D721Med (cell line): ENCODE data around the gene OBSCN.
"Not testable (repeated sequence)": the region's sequence is repeated elsewhere in the genome, so short reads cannot be mapped to it uniquely, and the experiment has no call there.

Source experiments
- DNase-seq: peaks from one replicate; pipeline ENCODE4 v3.0.0; 2011; ENCODE audit warnings: low spot score; ENCODE audit not compliant: insufficient read length
- FAIRE-seq: peaks from 2 replicates; lab custom pipeline; 2011; peaks lifted over from hg19 to GRCh38; lab: Jason Lieb, UNC
- TF ChIP-seq, protein P1 (sequence below): IDR thresholded peaks from 2 replicates; pipeline ENCODE4 v1.5.1; 2012; ENCODE audit warnings: mild to moderate bottlenecking, control low read depth; ENCODE audit not compliant: insufficient read depth; ENCODE audit errors: missing control alignments

OBSCN gene

DNA sequence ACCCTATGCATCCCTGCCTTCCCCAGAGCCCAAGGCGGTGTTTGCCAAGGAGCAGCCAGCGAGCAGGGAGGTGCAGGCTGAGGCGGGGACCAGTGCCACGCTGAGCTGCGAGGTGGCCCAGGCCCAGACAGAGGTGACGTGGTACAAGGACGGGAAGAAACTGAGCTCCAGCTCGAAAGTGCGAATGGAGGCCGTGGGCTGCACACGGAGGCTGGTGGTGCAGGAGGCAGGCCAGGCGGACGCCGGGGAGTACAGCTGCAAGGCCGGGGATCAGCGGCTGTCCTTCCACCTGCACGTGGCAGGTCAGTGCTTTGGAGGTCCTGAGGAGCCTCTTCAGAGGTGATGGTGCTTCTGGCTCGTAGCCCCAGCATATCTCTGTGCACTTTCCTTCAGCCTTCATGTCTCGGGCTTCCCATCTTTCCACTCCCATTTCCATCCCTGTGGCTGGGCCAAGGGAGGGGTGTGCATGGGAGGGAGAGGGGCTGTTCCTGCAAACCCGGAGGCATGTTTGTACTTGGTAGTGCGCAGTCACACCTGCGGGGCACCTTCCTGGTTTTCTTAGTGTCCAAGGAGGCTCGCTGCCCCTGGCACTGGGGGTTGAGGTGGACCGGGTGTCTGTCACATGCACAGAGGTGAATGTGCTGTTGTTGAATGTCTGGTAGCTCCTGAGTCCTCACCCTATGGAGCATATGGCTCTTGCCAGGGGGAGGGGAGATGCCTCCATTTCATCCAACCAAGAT is 56.4 kb downstream of the OBSCN start:
- FAIRE-seq (no peak), DNase-seq (no peak)
- TF ChIP-seq, protein P1, sequence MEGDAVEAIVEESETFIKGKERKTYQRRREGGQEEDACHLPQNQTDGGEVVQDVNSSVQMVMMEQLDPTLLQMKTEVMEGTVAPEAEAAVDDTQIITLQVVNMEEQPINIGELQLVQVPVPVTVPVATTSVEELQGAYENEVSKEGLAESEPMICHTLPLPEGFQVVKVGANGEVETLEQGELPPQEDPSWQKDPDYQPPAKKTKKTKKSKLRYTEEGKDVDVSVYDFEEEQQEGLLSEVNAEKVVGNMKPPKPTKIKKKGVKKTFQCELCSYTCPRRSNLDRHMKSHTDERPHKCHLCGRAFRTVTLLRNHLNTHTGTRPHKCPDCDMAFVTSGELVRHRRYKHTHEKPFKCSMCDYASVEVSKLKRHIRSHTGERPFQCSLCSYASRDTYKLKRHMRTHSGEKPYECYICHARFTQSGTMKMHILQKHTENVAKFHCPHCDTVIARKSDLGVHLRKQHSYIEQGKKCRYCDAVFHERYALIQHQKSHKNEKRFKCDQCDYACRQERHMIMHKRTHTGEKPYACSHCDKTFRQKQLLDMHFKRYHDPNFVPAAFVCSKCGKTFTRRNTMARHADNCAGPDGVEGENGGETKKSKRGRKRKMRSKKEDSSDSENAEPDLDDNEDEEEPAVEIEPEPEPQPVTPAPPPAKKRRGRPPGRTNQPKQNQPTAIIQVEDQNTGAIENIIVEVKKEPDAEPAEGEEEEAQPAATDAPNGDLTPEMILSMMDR: no peak

DNA sequence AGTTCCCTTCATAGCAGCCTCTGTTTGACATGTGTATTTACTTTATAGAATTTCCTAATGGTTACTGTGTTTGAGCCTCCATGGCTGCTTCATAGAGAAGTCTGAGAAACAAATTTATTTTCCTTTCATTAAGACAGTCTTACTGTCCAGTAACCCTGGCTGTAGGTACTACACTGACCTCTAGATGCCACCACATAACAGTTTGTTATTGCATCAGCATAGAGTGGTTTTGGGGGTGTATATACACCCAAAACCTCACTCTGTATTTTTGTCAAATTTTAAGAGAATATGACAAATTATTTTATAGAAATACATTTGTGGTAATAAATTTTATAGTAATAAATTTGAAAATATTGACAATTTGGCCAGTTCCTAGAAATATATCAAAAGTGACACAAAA is 57.3 kb downstream of the OBSCN start:
- TF ChIP-seq, protein P1: no peak
- FAIRE-seq (no peak), DNase-seq (no peak)

DNA sequence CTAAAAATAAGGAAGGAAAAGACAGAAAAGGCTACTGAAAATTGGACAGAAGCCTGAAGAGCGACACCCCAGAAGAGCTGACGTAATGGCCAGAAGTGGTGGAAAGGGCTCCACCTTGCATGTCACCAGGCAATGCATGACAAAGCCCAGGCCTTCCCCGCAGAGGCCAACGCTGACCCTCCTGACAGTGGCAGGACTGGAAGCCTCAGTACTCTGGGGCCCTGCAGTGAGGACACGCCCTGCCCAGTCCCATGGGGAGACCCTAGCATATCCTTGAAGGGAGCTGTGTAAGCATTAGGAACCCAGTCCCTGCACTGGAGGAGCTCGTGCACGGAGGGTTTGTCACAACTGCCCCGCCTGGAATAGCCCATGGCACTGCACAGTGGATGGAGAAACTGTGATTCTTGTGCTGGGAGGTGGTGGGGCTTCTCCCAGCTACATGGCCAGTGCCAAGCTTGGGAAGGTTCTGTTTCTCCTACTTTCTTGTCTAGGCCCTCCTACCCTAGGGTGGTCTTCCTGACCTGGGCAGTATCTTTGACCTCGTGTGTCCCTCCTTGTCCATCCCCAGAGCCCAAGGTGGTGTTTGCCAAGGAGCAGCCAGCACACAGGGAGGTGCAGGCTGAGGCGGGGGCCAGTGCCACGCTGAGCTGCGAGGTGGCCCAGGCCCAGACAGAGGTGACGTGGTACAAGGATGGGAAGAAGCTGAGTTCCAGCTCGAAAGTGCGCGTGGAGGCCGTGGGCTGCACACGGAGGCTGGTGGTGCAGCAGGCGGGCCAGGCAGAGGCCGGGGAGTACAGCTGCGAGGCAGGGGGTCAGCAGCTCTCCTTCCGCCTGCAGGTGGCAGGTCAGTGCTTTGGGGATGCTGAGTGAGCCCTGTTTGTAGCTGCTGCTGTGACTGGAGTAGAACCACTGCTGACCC is 60.4 kb downstream of the OBSCN start:
- FAIRE-seq: no peak
- no peak for DNase-seq
- TF ChIP-seq, protein P1: no peak

DNA sequence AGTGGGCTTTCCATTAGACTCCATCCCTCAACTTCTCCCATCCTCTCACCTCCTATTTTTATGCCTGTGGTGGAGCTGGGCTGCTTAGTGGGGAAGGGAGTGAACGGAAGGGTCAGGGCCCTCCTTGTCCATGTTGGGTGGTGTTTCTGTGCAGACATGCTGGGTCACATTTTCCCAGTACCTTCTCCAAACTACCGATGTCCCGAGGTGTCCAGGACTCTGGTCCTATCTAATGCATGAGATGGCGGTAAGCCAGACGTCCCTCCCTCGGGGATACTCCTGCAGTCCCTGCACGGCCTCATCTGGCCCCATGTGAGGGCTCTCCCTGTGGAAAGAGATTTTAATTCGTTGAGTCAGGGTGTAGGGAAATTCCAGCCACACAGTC is 61.0 kb downstream of the OBSCN start:
- no peak for DNase-seq
- no peak for FAIRE-seq
- TF ChIP-seq, protein P1: no peak

DNA sequence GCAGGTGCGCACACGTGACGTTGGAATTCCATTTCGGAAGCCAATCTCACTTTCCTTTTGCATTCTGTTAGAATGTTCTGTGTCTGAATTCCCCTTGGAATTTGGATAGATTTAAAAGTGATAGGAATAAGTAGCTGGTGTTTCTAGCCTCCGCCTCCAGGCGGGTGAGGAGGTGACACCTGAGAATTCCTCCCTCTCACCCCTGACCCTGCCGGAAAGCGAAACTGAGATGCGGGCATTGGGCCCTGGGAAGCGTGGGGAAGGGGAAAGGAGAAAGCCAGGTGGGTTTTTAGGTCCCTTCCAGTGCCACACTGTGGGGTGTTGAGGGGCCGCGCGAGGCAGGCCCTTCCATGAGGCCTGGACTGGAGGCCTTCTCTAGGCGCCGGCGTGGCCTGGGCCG is 61.6 kb downstream of the OBSCN start:
- not testable (repeated sequence) for FAIRE-seq, DNase-seq

DNA sequence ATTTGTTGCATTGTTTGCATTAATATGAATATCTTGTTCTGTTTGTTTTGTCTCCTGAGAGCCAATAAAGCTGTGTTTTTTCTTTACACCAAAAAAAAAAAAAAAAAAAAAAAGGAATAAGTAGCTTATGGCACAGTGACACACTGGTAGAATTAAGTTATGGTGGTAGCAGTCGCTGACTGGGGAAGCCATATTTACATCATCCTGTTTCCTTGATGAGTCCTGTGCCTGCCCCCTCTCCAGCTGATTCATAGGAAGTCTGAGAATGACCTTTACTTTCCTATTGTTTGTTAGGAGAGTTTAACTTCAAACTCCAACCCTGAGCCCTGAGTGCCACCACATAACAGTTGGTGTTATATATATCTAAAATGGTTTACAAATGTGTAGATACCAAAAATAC is 62.2 kb downstream of the OBSCN start:
- no peak for DNase-seq
- no peak for FAIRE-seq
- TF ChIP-seq, protein P1: no peak

DNA sequence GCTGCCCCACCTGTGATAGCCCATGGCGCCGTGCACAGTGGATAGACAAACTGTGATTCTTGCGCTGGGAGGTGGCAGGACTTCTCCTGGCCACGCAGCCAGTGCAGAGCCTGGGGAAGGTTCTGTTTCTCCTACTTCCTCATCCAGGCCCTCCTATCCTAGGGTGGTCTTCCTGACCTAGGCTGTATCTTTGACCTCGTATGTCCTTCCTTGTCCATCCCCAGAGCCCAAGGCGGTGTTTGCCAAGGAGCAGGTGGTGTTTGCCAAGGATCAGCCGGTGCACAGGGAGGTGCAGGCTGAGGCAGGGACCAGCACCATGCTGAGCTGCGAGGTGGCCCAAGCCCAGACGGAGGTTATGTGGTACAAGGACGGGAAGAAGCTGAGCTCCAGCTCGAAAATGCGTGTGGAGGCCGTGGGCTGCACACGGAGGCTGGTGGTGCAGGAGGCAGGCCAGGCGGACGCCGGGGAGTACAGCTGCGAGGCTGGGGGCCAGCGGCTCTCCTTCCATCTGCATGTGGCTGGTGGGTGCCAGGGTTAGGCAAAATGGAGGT is 63.9 kb downstream of the OBSCN start:
- FAIRE-seq: no peak
- DNase-seq: no peak
- TF ChIP-seq, protein P1: no peak
